NCI-H748 treated with DMSO at 0.1 percent for 48 hours (cell line): ENCODE measurements around the gene TNMD.
"Not testable (repeated sequence)": the region's sequence is repeated elsewhere in the genome, so short reads cannot be mapped to it uniquely, and the experiment has no call there.

Experiments
- DNase-seq: peaks from one replicate; lab custom pipeline; 2025; lab: John Stamatoyannopoulos, UW

The TNMD gene

DNA sequence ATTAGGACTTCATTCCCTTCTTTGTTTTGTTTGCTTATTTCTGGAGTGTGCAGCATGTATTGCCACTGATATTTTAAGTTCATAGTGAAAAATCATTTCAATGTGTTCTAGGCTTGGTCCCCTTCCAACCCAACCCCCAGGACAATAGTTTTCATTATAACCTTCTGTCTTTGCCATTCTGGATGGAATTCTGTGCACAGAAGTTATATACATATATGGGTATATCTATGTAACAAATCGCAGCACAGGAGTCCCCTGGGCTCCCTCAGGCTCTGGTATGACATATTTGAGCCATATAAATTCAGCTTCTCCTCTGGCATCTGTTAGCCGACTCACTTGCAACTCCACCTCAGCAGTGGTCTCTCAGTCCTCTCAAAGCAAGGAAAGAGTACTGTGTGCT is at the start of gene TNMD:
TSS of gene TNMD (plus strand) at position 326 of the 400 bp plus-strand sequence. CDS start 83 bp downstream, outside the sequence.
- no peak for DNase-seq

DNA sequence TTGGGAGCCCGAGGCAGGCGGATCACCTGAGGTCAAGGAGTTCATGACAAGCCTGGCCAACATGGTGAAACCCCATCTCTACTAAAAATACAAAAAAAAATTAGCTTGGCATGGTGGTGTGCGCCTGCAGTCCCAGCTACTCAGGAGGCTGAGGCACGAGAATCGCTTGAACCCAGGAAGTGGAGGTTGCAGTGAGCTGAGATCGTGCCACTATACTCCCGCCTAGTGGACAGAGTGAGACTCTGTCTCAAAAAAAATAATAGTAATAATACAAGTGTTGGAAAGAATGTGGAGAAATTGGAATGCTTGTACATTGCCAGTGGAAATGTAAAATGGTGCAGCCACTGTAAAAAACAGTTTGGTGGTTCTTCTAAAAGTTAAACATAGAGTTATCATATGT is 19.2 kb upstream of the TNMD start:
- DNase-seq: not testable (repeated sequence)

DNA sequence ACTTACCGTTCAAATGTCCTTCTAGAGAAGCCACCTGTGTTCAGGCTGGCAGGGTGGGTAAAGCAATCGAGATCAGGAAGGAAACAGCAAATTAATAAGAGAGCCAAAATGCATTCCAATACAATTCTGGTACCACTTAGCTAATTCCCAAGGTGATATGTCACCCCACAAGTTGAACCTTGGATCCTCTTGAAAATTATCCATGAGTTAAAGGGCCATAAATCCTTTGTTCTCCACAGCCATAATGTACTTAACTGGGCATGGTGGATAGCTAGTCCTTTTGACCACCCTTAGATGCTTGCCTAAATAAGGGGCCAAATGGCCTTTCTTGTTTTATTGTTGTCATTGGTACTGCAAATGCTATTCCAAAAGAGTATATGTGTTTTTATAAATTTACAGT is 2.0 kb downstream of the TNMD start:
- no peak for DNase-seq

DNA sequence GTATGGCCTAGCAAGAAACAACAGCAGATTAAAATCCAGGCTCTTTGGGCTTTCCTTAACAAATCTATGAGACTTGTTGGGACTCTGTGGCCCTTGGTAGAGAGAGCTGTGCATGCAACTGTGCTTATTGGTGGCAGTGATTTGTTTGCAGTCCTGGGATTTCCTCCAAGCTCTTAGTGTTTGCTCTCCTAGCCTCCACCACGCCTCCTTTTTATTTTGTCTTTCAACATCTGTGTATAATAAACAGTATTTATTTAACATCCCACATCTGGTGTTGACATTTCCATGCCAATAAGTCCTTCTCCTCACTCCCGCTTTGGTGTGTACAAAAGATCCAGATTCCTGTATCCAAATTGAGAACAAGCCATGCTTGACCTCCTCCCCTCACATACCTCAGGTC is 3.1 kb downstream of the TNMD start:
- DNase-seq: no peak

DNA sequence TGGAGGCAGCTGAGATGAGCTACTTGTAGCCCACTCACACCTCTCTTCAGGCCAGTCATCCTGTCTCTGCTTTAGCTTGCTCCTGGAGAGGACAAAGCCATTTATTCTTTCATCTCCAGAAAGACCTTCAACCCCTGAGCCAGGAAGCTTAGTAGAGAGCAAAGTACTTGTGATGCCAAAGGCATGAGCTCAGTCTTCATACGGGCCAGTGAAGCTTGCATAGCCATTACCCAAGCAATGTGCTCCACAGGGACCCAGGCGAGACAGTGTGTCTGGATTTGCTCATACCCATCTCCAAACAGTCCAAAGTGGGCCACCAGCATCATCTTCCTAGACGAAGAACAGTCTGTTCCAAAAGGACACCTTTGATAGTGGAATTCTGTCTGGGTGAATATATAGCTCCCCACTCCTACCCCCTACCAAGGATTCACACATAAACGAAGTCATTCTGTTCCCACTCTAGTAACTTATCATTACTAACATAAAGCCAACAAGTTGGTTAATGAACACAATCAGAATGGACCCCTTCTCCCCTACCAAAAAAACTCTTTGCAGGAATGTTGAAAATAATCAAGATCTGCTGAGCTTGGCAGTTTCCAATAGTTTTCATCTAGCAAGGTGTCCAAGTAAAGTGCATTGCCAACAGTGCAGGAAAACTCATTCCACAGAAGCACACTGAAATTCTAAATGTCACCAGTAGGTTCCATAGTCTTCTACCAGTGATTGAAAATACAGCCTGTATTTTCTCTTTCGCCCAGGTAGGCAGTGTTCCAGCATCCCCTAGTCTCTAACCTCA is 6.7 kb downstream of the TNMD start:
- DNase-seq: no peak

DNA sequence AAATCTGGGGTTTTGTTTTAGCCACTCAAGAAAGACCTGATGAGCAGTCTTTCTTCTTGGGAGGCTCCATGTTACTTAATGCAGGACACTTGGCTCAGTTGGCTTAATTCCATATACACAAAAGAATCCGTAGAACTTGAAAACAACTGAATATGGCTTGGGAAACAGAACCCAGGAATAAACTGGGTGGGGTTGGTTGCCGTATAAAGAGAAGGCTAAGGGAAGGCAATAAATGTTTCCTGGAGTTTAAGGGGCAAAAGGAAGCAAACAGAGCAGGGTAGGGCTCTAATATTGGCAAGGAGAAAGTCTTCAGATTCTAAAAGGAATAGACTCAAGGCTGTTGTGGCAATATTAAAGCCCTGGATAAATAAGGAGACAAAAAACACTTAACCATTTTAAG is 8.4 kb downstream of the TNMD start:
- DNase-seq: no peak

DNA sequence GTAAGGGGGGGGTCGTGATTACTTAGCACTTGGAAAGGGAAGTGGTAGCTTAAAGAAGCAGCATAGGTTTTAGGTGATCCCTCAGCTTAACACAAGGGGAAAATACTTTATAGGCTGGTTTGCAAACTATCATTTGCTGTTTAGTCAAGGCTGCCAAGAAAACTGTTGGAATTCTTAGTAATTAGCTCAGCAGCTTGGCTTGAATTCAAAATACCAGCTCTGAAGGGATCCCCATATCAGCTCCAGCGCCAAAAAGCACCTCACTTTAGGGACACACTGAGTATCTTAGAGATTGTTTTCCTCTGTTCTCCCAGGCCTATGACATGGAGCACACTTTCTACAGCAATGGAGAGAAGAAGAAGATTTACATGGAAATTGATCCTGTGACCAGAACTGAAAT is 8.8 kb downstream of the TNMD start:
- no peak for DNase-seq

DNA sequence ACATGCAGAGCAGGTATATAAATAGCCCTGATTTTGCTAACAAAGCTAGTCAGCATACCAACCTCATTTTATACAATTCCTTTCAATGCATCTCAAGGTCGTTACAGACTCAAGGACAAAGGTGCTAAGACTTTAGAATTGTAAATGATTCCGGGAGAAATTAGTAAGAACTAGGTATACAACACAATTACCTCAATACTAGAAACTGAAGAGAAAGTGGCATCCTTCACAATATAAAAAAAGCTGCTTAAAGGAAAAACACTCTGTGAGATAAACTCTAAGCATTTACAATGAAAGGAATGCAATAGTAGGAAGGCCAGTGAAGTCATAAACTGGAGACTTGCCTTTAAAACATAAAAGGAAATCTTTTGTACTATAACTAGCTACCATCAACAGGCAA is 11.9 kb downstream of the TNMD start:
- DNase-seq: no peak

DNA sequence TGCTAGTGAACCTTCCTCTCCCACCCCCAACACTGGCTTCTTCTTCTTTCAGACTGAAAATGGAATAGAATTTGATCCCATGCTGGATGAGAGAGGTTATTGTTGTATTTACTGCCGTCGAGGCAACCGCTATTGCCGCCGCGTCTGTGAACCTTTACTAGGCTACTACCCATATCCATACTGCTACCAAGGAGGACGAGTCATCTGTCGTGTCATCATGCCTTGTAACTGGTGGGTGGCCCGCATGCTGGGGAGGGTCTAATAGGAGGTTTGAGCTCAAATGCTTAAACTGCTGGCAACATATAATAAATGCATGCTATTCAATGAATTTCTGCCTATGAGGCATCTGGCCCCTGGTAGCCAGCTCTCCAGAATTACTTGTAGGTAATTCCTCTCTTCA is 14.7 kb downstream of the TNMD start:
- no peak for DNase-seq

DNA sequence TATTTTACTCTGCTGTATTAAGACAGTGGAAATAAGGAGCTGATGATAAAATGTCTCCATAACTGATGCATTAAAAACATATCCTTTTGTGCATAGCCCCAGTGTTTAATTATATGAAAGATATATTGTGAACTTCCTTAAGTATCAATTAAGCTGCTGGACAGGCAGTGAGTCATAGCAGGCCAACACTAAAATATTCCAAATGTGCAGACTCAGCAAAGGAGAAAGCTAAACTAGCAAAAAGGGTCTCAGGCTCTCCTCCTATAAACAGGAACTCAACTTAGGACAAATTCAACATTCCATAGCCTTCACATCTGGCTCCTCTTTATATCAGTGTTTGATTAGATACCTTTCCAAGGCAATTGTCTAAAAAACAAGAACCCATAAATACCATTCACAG is 15.6 kb downstream of the TNMD start:
- no peak for DNase-seq

DNA sequence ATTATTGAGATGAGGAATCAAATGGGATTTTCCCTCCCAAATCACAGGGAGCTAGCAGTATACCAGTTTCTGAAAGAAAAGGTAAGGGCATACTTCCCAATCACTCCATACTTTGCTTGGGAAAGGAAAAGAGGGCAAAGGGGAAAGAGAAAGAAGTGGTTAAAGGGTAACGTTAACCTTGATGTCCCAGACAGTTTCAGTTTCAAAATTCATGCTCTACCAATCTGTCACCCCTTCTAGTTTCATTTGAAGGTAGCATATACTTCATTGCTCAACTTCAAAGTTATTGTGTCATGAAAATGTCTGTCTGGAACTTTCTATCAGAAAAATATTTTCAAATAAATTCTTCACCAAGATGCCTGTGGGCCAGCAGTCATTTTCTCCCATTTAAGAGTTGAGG is 16.0 kb downstream of the TNMD start:
- DNase-seq: no peak

DNA sequence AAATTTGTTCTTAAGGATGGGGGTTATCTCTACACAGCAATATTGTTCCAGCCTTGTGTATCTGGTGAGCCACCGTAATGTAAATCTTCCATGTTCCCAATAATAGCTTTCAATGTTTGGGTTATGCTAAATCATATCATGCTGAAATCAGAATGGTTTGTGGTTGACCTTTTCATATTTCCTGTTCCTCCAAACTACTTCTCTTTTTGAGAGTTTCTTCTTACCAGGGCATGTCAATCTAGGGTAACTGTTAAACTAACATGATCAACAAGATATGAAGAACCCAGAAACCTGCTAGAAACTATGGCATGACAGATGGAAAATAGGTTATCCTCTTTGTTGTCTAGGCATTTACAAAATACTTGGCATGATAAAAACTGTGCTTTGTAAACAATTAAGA is 22.0 kb downstream of the TNMD start:
- DNase-seq: no peak

DNA sequence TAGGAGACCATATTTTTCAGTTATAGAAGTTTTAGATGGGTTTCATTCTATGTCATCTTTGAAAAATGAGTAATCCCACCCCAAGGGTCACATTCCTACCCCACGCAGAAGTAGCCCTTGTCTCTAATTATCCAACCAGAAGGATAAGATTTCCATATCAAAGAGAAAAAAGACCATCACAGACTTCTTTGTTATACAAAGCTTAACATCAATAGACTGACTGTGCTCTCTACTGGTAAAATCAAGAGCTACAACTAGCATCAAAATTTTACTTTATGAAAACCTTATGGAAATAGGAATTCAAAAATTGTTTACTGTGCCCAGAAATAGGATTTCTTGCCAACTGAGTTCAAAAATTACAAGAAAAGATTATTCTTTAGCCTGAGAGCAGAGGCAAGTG is 24.9 kb downstream of the TNMD start:
- no peak for DNase-seq

DNA sequence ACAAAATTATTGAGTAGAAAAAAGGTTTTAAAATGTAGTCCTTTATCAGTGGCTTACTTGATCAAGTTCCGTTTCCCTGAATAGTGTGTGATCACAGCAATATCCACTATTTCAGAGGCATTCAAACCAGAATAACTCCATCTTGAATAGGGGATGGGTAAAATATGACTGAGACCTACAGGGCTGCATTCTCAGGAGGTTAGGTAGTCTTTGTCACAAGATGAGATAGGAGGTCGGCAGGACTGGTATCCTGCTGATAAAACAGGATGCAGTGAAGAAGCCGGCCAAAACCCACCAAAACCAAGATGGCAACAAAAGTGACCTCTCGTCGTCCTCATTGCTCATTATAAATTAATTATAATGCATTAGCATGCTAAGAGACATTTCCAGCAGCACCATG is 27.2 kb downstream of the TNMD start:
- DNase-seq: no peak

DNA sequence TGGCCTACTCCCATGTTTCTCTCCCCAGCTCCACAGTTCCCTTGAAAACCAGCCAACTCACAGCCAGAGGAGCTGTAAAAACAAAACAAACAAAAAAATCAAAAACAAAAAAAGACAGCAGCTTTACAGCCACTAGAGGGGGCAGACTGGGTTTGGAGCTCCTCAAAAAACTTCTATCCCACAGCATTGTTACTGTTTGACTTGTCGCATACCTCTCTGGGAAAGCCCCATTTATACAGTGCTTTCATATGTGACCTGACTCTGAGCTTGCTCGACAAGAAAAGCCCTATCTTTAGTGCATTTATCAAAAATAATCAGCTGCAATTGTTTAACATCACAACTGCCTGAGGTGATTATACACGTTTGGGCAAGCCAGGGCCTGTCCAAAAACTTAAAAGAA is 30.3 kb downstream of the TNMD start:
- DNase-seq: no peak

DNA sequence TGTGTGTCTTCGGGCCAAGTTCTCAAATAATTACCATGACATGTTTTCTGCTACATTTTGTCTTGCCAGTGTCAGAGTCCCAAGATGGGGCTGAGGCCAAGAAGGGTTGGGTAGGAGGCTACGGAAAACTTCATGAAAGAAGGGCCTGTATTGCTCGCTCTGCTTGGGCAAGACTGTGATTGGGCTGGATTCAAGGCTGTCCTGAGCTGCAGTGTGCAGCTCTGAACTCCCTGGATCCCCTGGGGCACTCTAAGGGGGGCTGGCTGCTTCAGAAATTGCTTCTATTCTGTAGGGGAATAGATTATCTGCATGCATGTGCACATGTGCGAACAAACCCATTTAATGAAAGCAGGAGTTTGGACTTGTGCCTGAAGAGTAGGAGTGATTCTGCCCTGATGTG is 38.3 kb downstream of the TNMD start:
- DNase-seq: no peak

DNA sequence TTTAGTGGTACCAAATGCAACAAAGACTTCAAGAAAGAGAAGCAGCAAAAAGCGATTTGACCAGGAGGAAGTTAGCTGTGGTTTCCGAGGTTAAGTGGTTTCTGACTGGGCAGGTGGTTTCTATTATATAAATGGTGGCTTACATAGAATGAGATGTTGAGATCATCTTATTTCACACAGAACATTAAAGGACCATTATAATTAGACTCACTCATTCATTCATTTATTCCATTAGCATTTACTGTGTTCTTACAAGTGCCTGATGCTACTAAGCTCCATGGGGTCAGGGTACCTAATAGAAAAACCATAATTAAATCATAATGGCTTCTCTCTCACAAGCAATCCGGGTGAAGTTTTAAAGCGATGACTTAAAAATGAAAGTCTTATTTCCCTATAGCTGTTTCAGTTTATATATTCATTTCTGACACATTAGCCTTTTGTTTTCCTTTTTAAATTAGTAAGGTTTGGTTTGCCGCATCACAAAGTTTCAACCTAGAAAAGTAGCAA is 41.3 kb downstream of the TNMD start:
- no peak for DNase-seq

DNA sequence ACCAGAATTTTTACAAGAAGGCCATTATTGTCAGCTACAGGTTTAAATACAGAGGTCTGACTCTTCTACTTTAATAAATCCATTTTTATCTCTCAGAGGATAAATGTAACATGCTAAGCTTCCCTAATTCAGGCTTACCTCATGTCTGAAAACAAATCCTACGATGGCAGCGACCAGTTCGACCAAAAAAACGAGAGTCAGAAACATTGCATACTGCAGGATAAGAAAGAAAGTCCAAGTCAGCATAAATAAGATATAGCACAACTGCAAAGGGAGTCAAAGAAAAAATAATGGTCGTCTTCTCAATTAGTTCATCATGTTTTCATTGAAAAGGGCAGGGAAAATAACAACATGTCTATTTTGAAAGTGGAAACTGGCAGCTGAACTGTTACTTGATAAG is 50.3 kb downstream of the TNMD start:
- DNase-seq: no peak

DNA sequence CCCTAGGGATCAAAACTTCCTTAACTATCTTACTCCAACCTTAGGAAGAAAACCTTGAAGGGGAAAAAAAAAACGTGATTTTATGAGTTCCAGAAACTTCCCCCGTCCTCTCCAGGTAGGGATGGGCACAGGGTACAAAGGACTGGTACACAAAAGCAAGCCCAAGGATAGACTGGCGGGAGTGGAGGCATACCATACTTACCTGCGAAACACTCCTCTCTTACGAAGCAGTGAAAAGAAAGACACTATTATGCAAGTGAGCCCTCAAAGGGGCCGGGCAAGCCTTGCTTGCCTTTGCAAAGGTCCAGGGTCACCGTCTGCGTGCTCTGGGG is 51.2 kb downstream of the TNMD start:
- DNase-seq: peak; percentile 11

DNA sequence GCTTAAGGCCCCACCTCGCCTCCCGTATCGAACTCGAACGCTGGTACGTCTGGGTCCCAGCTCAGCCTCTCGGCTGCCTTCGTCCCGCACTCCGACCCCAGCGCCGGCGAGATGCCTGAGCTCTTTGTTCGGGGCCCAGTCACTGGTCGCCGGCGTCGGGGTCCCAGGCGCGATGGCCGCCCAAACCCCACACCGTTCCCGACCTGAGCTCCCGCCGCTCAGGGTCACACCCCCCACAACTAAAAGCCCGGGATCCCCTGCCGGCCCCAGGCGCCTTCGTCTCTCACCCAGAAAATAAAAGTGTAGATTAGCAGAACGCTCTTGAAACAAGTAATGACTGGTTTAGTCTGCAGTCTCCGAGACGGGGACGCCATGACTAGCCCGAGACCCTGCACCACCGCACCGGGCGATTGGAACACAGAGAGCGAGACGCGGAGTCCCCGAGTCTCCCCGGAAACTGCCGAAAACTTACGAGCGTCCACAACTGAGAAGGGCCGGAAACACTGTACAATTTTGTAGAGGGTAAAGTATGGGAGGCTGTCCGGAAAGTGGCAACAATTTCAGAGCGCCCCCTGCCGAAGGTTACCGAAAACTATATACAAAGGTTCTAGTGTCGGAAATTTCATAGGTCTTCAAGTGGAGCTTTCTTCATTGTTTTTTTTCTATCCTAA is 51.7 kb downstream of the TNMD start, which contains the start of gene TSPAN6:
TSS of gene TSPAN6 (minus strand) at position 486 of the 671 bp plus-strand sequence. CDS start at position 374, 112 bp downstream.
- DNase-seq: peak; percentile 74

DNA sequence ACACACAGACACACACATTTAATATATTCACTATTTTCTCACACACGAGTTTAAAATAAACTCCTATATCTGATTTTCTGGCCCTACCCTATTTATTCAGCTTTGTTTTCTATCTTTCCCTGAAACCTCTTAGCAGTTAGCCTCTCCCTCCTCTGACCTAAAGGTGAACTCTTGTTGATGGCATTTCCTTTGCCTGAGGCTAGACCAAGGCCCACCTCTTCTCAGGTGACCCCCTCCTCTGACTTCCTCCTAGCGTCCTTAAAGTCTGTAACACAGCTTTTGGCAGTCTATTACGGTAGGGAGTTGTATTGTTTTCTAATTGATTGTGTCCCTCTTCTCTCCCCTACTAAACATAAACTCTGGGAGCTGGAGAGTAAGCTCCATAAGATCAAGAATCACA is 57.6 kb downstream of the TNMD start:
- DNase-seq: no peak

DNA sequence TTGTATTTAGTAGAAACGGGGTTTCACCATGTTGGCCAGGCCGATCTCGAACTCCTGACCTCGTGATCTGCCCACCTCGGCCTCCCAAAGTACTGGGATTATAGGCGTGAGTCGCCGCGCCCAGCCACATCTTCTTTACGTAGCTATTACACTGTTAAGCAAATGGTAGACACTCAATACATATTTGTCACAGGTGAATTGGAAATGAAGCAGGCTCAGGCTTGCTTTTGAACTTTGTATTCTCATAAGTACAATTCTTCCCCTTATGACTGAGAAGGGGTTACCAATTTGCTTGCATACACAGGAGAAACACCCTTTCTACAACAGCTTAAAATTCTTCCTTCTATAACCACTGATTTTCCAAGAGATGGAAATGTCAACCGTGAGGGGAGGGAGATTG is 58.5 kb downstream of the TNMD start:
- DNase-seq: no peak
